Smooth muscle cell (in vitro differentiated cells): Measurements from ENCODE around the gene NAP1L1. TPM values are rescaled to one million over a fixed set of nuclear protein-coding genes. Genes with fewer than 3 reads are reported as not detected.

Experiments
- DNase-seq: peaks from one replicate; lab custom pipeline; 2025; ENCODE audit not compliant: unreplicated experiment; lab: John Stamatoyannopoulos, UW
- H2AFZ ChIP-seq: fragments of 200-600 bp; sonication (generic); 2 replicates; pipeline ENCODE4 v1.6.0; 2016; ENCODE audit warnings: antibody characterized with exemption, low read depth, mild to moderate bottlenecking
- H3F3A ChIP-seq: fragments of 200-600 bp; sonication (generic); 2 replicates; pipeline ENCODE4 v1.6.0; 2017; ENCODE audit warnings: antibody characterized with exemption, low read depth
- H3K27ac ChIP-seq: fragments of 200-600 bp; sonication (generic); 2 replicates; pipeline ENCODE4 v1.5.1; 2016; ENCODE audit warnings: low read depth, mild to moderate bottlenecking
- H3K27me3 ChIP-seq: fragments of 200-600 bp; sonication (generic); 2 replicates; pipeline ENCODE4 v1.6.1; 2016; ENCODE audit warnings: low read depth, mild to moderate bottlenecking
- H3K36me3 ChIP-seq: fragments of 200-600 bp; sonication (generic); 2 replicates; pipeline ENCODE4 v1.5.1; 2016; ENCODE audit warnings: low read depth
- H3K4me1 ChIP-seq: fragments of 200-600 bp; sonication (generic); 2 replicates; pipeline ENCODE4 v1.5.1; 2016; ENCODE audit warnings: low read depth
- H3K4me2 ChIP-seq: fragments of 200-600 bp; sonication (generic); 2 replicates; pipeline ENCODE4 v1.6.0; 2016; ENCODE audit warnings: mild to moderate bottlenecking
- H3K4me3 ChIP-seq: fragments of 200-600 bp; sonication (generic); 2 replicates; pipeline ENCODE4 v1.5.1; 2016; ENCODE audit warnings: mild to moderate bottlenecking
- H3K79me2 ChIP-seq: fragments of 200-600 bp; sonication (generic); 2 replicates; pipeline ENCODE4 v1.6.0; 2016; ENCODE audit warnings: low read depth, mild to moderate bottlenecking
- H3K9ac ChIP-seq: fragments of 200-600 bp; sonication (generic); 2 replicates; pipeline ENCODE4 v1.6.0; 2016; ENCODE audit warnings: low read depth
- H3K9me3 ChIP-seq: fragments of 200-600 bp; sonication (generic); replicated peaks from 2 replicates; pipeline ENCODE4 v1.5.1; 2016; ENCODE audit warnings: low read depth
- H4K20me1 ChIP-seq: fragments of 200-600 bp; sonication (generic); 2 replicates; pipeline ENCODE4 v1.6.0; 2016; ENCODE audit warnings: low read depth
- WGBS: methylation state at CpG from one replicate; pipeline ENCODE4 v1.1.7; 2016; ENCODE audit warnings: low lambda C conversion rate; 5-methylcytosine and 5-hydroxymethylcytosine counted together
- polyA plus RNA-seq: library from polyadenylated mRNA; unstranded; fragments of >200 nt; fragmentation: Nextera tagmentation; extraction: Ambion mirVana; gene quantifications from 2 replicates; pipeline ENCODE4 v1.2.1, GENCODE V29; 2016
- total RNA-seq: library from RNA; depleted of rRNA; stranded (reverse); fragments of >200 nt; gene quantifications from 2 replicates; pipeline ENCODE4 v1.2.3, GENCODE V29; 2014
- TF ChIP-seq, protein P1 (sequence below): fragments of 200-600 bp; sonication (generic); IDR thresholded peaks from 2 replicates; pipeline ENCODE4 v1.5.1; 2017; ENCODE audit warnings: borderline replicate concordance, mild to moderate bottlenecking, antibody characterized with exemption; ENCODE audit not compliant: insufficient read depth, poor library complexity, severe bottlenecking

Gene NAP1L1
- total and polyA plus RNA-seq, 2 experiments from 2014 or later: 110 to 221 TPM

DNA sequence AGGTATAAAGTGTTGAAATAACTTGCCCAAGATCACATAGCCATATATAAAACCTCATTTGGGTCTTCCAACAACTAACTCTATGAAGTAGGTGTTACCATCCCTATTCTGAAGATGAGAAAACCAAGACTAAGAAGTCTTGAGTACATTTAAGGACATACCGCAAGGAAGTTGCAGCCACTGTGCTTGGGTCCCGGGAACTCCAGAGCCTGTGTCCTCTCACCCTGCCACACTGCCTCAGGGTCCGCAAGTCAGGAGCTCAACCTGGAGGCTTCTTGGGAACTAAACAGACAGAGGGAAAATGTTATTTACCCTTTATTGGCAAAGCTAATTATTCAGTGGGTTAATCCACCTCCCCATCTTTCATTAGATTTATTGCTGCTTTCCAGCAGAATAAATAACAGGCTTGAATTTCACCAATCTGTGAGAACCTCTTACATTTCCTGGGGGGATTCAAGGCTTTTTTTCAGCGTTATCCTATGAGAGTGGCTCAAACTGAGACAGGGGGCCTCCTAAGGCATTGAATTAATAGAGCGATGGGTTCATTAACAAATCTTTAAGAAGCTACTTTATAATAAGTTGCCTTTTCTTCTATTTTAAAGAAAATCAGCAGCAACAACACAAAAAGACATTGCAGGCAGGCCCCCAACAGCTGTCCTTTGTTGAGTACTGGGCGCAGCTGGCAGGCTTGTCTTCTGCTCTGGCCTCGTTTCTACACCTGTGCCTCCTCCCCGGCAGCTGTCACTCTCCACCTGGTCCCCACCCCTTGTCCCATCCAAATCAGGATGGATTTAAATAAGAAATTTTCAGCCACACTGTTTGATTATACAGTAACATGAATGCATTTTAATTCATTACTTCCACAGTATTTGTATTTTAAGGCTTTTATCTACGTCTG is 78.2 kb downstream of the NAP1L1 start:
- WGBS: 89% methylated on average over 9 of the region's 9 CpGs
- Histone ChIP-seq H3K4me2 (no peak overlapping the region), H3K27me3 (no peaks in the 10 kb centered on the region), H3K79me2 (no peaks in the 10 kb centered on the region), H4K20me1 (no peaks in the 10 kb centered on the region), H3K27ac (no peak overlapping the region), H3K9me3 (no peaks in the 10 kb centered on the region), H3K36me3 (no peaks in the 10 kb centered on the region), H3K4me3 (no peak overlapping the region), H2AFZ (no peak overlapping the region), H3F3A (peaks cover 10% of the 10 kb centered on the region), H3K9ac (no peak overlapping the region), H3K4me1 (peaks cover 8% of the 10 kb centered on the region)
- DNase-seq: no peak
- TF ChIP-seq, protein P1, sequence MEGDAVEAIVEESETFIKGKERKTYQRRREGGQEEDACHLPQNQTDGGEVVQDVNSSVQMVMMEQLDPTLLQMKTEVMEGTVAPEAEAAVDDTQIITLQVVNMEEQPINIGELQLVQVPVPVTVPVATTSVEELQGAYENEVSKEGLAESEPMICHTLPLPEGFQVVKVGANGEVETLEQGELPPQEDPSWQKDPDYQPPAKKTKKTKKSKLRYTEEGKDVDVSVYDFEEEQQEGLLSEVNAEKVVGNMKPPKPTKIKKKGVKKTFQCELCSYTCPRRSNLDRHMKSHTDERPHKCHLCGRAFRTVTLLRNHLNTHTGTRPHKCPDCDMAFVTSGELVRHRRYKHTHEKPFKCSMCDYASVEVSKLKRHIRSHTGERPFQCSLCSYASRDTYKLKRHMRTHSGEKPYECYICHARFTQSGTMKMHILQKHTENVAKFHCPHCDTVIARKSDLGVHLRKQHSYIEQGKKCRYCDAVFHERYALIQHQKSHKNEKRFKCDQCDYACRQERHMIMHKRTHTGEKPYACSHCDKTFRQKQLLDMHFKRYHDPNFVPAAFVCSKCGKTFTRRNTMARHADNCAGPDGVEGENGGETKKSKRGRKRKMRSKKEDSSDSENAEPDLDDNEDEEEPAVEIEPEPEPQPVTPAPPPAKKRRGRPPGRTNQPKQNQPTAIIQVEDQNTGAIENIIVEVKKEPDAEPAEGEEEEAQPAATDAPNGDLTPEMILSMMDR: no peak

DNA sequence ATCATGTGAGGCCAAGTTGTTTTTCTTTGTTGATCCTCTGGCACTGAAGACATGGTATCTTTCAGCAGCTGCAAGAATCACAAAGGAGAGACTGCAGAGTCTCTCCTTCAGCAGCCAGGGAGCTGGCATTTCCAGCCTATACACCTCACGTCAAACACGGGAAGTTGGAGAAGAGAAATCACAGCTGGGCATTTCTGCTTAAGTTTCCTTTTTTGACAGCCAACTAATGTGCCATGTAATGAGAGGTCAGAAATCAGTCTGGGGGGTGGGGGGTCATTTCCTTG is 81.2 kb downstream of the NAP1L1 start:
- H3F3A ChIP-seq: no peaks in the 10 kb centered on the region

DNA sequence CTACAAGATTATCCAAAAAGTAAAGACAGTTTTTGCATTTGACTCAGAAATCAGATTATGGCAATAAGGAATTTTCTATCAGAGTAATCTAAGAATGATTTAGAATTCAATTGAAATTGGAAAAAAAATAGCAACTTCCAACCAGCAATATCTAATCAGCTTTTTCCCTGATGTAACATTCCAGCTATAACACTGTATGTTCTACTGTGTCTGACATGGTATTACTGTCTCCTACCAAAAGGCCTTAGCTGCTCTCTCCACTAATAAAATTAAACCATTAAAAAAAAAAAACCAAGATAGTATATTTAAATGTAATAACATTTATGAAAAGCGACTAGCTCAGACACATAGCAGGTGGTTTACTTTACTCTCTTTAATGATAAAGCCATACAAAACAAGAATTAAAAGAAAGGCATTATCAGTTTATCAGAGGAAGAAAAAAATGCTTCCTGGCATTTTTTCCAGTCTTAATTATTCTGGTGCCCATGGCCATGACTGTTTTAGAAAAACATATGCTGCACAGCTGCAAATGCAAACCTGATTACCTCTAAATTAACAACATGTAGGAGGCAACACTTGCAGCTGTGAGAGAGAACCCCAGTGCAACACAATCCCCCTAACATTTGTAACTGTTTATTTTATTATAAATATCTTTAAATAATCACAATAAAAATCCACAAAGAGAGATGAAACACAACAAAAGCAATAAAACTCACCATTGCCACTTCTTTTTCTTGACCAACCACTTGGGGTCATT is 81.7 kb downstream of the NAP1L1 start:
- Histone ChIP-seq H3K9ac (no peak overlapping the region), H3K9me3 (no peaks in the 10 kb centered on the region), H3K36me3 (no peaks in the 10 kb centered on the region), H3K4me1 (peaks cover 4% of the 10 kb centered on the region), H3K79me2 (no peaks in the 10 kb centered on the region), H3K27ac (no peak overlapping the region), H3K4me2 (no peak overlapping the region), H3K27me3 (no peaks in the 10 kb centered on the region), H3K4me3 (no peak overlapping the region), H3F3A (no peaks in the 10 kb centered on the region), H2AFZ (no peak overlapping the region), H4K20me1 (no peaks in the 10 kb centered on the region)
- TF ChIP-seq, protein P1: no peak
- WGBS: 81% methylated on average over 1 of the region's 1 CpG
- no peak for DNase-seq

More for the DNA sequence above, 81.2 kb downstream of the NAP1L1 start:
- Histone ChIP-seq H3K4me1 (peaks cover 3% of the 10 kb centered on the region), H4K20me1 (no peaks in the 10 kb centered on the region), H3K36me3 (no peaks in the 10 kb centered on the region), H3K4me2 (no peak overlapping the region), H3K27me3 (no peaks in the 10 kb centered on the region), H3K9me3 (no peaks in the 10 kb centered on the region), H3K9ac (no peak overlapping the region), H3K79me2 (no peaks in the 10 kb centered on the region), H2AFZ (no peak overlapping the region), H3K27ac (no peak overlapping the region), H3K4me3 (no peak overlapping the region)
- TF ChIP-seq, protein P1: no peak
- WGBS: 78% methylated on average over 2 of the region's 2 CpGs
- no peak for DNase-seq
